GM23338 (cell line): ENCODE data around the gene ATP6V0E2. TPM values are rescaled to one million over a fixed set of nuclear protein-coding genes. Genes with fewer than 3 reads are reported as not detected.

Experiments
- ATAC-seq: fragments of 200-7000 bp; cut with Tn5 transposase; 3 replicates; pipeline ENCODE4 v1.9.1; 2020
- DNase-seq: peaks from one replicate; pipeline ENCODE4 v3.0.0-alpha.2; 2015; ENCODE audit warnings: low spot score
- H2AFZ ChIP-seq: fragments of 200-600 bp; sonication (generic); 2 replicates; pipeline ENCODE4 v1.8.0; 2016; ENCODE audit warnings: antibody characterized with exemption, mild to moderate bottlenecking, moderate library complexity
- H3F3A ChIP-seq: fragments of 200-600 bp; sonication (generic); replicated peaks from 2 replicates; pipeline ENCODE4 v1.8.0; 2017; ENCODE audit warnings: antibody characterized with exemption, mixed run types, low read depth
- H3K27ac ChIP-seq: fragments of 200-600 bp; sonication (generic); 2 replicates; pipeline ENCODE4 v1.6.1; 2016; ENCODE audit warnings: low read depth
- H3K27me3 ChIP-seq: fragments of 200-600 bp; sonication (generic); 2 replicates; pipeline ENCODE4 v1.8.0; 2016; ENCODE audit warnings: mild to moderate bottlenecking, mixed run types, moderate library complexity; ENCODE audit not compliant: insufficient read depth
- H3K36me3 ChIP-seq: fragments of 200-600 bp; sonication (generic); 2 replicates; pipeline ENCODE4 v1.8.0; 2016; ENCODE audit warnings: mild to moderate bottlenecking; ENCODE audit not compliant: insufficient read depth
- H3K4me1 ChIP-seq: fragments of 200-600 bp; sonication (generic); 2 replicates; pipeline ENCODE4 v1.8.0; 2016; ENCODE audit warnings: mild to moderate bottlenecking, moderate library complexity; ENCODE audit not compliant: insufficient read depth
- H3K4me2 ChIP-seq: fragments of 200-600 bp; sonication (generic); 2 replicates; pipeline ENCODE4 v1.7.1; 2017; ENCODE audit warnings: mixed run types
- H3K4me3 ChIP-seq: fragments of 200-600 bp; sonication (generic); 2 replicates; pipeline ENCODE4 v1.6.1; 2016; ENCODE audit warnings: mixed run types
- H3K79me2 ChIP-seq: fragments of 200-600 bp; sonication (generic); replicated peaks from 2 replicates; pipeline ENCODE4 v1.8.0; 2017; ENCODE audit warnings: mild to moderate bottlenecking; ENCODE audit not compliant: insufficient read depth
- H3K9me2 ChIP-seq: fragments of 200-600 bp; sonication (generic); 2 replicates; pipeline ENCODE4 v1.8.0; 2017; ENCODE audit not compliant: insufficient read depth
- H4K20me1 ChIP-seq: fragments of 200-600 bp; sonication (generic); replicated peaks from 2 replicates; pipeline ENCODE4 v1.8.0; 2017; ENCODE audit warnings: mild to moderate bottlenecking; ENCODE audit not compliant: insufficient read depth
- H3K27ac Mint-ChIP-seq: 2 replicates; pipeline ENCODE4 v1.8.0; 2020; ENCODE audit warnings: inconsistent platforms, mild to moderate bottlenecking, moderate library complexity, mixed read lengths
- H3K27me3 Mint-ChIP-seq: 3 replicates; pipeline ENCODE4 v1.8.0; 2022; ENCODE audit warnings: low read depth, mild to moderate bottlenecking, moderate library complexity, mixed read lengths, inconsistent platforms; ENCODE audit not compliant: insufficient read depth, poor library complexity
- H3K36me3 Mint-ChIP-seq: 3 replicates; pipeline ENCODE4 v1.8.0; 2021; ENCODE audit warnings: low read depth, mild to moderate bottlenecking, inconsistent platforms, moderate library complexity, mixed read lengths
- H3K4me1 Mint-ChIP-seq: 3 replicates; pipeline ENCODE4 v1.8.0; 2020; ENCODE audit warnings: mild to moderate bottlenecking, inconsistent platforms, mixed read lengths
- H3K4me3 Mint-ChIP-seq: 3 replicates; pipeline ENCODE4 v1.8.0; 2021; ENCODE audit warnings: moderate library complexity, mild to moderate bottlenecking, inconsistent platforms, mixed read lengths
- H3K9me3 Mint-ChIP-seq: 3 replicates; pipeline ENCODE4 v1.8.0; 2020; ENCODE audit warnings: moderate library complexity, mild to moderate bottlenecking, inconsistent platforms, mixed read lengths
- CREB1 ChIP-seq: fragments of 250-450 bp; sonication (Bioruptor Pico); IDR thresholded peaks from 2 replicates; pipeline ENCODE4 v1.5.0; 2020; ENCODE audit warnings: low read depth, mild to moderate bottlenecking, moderate library complexity
- EZH2 ChIP-seq: fragments of 200-600 bp; sonication (generic); IDR thresholded peaks from one replicate; pipeline ENCODE4 v1.8.0; 2017; ENCODE audit warnings: antibody characterized with exemption, mild to moderate bottlenecking, low read depth; ENCODE audit not compliant: unreplicated experiment
- EZH2phosphoT487 ChIP-seq: fragments of 200-600 bp; sonication (generic); IDR thresholded peaks from one replicate; pipeline ENCODE4 v1.8.1; 2018; ENCODE audit warnings: antibody characterized with exemption; ENCODE audit not compliant: unreplicated experiment
- JUNB ChIP-seq: IDR thresholded peaks from one replicate; pipeline ENCODE4 v1.6.1; 2016; ENCODE audit warnings: antibody characterized with exemption; ENCODE audit not compliant: unreplicated experiment
- NANOG ChIP-seq: IDR thresholded peaks from 2 replicates; pipeline ENCODE4 v1.6.1; 2016; ENCODE audit warnings: antibody characterized with exemption, borderline replicate concordance
- STAT1 ChIP-seq: IDR thresholded peaks from one replicate; pipeline ENCODE4 v1.6.1; 2016; ENCODE audit warnings: antibody characterized with exemption; ENCODE audit not compliant: unreplicated experiment
- ZNF114 ChIP-seq: fragments of 250-450 bp; sonication (Bioruptor Pico); IDR thresholded peaks from 2 replicates; pipeline ENCODE4 v1.5.0; 2020; ENCODE audit warnings: mild to moderate bottlenecking, moderate library complexity
- ZNF331 ChIP-seq: fragments of 250-450 bp; sonication (Bioruptor Pico); IDR thresholded peaks from 2 replicates; pipeline ENCODE4 v1.5.0; 2020; ENCODE audit warnings: low read depth, mild to moderate bottlenecking, moderate library complexity
- ZNF462 ChIP-seq: fragments of 250-450 bp; sonication (Bioruptor Pico); IDR thresholded peaks from 2 replicates; pipeline ENCODE4 v1.5.0; 2020; ENCODE audit warnings: mild to moderate bottlenecking, moderate library complexity
- polyA plus RNA-seq: library from polyadenylated mRNA; unstranded; fragments of >200 nt; fragmentation: Nextera tagmentation; extraction: Ambion mirVana; gene quantifications from 2 replicates; pipeline ENCODE4 v1.2.1, GENCODE V29; 2016
- total RNA-seq: library from RNA; depleted of rRNA; stranded (reverse); fragments of >200 nt; shearing (Covaris generic); gene quantifications from 2 replicates; pipeline ENCODE4 v1.2.3, GENCODE V29; 2014
- TF ChIP-seq, protein P1 (sequence below): IDR thresholded peaks from one replicate; pipeline ENCODE4 v1.6.1; 2018; ENCODE audit warnings: antibody characterized with exemption; ENCODE audit not compliant: unreplicated experiment
- TF ChIP-seq, protein P2 (sequence below): IDR thresholded peaks from 2 replicates; pipeline ENCODE4 v1.6.1; 2016; ENCODE audit warnings: antibody characterized with exemption
- TF ChIP-seq, protein P3 (sequence below), 2 experiments: fragments of 200-600 bp in 1 of 2; sonication (generic) in 1 of 2; conservative IDR thresholded peaks; 2 replicates each; pipeline versions ENCODE4 v1.5.1 to v1.6.1; 2016 to 2017; ENCODE audit warnings: antibody characterized with exemption in 2 of 2, low read depth in 2 of 2, mild to moderate bottlenecking in 2 of 2, moderate library complexity in 1 of 2

ATP6V0E2 gene
- total and polyA plus RNA-seq, 2 experiments from 2014 or later, result 15.6 to 34.7 TPM

DNA sequence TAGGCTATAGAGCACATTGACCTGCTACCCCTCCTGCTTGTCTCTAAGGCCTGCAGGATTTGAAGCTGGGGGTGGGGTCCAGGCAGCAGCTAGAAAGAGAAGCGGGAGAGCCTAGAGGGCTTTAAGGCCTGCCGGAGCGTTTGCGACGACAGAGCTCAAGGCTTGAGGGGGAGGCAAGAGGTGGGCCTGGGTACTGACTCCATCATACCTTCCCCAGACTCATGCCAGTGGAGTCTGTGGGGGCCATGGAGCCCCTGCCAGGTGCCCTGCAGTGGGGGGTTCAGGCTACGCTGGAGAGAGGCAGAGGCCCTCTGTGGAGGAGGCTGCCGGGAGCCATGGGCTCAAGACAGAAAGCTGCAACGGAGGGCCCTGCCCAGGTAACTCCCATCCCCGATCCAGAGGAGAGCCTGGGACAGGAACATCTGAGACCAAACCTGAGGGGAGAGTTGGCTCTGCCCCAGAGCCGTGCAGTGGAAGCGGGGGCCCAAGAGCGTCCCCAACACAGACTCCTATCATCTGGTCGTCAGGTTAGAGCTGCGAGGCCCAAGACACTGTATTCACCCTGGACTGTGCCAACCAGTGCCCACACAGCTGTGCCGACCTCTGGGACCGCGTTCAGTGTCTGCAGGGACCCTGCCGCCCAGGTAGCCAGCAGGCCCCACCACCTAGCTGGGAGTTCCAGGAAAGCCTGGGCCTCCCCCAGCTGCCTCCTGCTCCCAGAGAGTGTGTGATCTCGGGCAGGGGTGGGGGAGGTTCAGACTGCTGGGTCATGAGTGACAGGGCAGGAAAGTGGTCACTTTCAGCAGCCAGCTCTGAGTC lies 48.8 kb upstream of the ATP6V0E2 start:
- ATAC-seq, result no peak
- no peak overlapping the region for H3K4me2 ChIP-seq
- Mint-ChIP-seq H3K27ac (no peak overlapping the region), H3K9me3 (peaks cover 14% of the 10 kb centered on the region; the same call in 2 of the 3 replicates), H3K4me1 (no peaks in the 10 kb centered on the region), H3K27me3 (peaks cover 8% of the 10 kb centered on the region), H3K36me3 (no peaks in the 10 kb centered on the region), H3K4me3 (no peak overlapping the region)
- no peaks in the 10 kb centered on the region for H3F3A ChIP-seq
- no peak for DNase-seq
- no peaks in the 10 kb centered on the region for H3K4me1 ChIP-seq
- H2AFZ ChIP-seq, result no peak overlapping the region
- no peaks in the 10 kb centered on the region for H3K79me2 ChIP-seq
- H3K9me2 ChIP-seq, result no peaks in the 10 kb centered on the region
- H4K20me1 ChIP-seq, result no peaks in the 10 kb centered on the region
- TF ChIP-seq STAT1, result no peak
- no peak for TF ChIP-seq CREB1
- TF ChIP-seq, protein P1, sequence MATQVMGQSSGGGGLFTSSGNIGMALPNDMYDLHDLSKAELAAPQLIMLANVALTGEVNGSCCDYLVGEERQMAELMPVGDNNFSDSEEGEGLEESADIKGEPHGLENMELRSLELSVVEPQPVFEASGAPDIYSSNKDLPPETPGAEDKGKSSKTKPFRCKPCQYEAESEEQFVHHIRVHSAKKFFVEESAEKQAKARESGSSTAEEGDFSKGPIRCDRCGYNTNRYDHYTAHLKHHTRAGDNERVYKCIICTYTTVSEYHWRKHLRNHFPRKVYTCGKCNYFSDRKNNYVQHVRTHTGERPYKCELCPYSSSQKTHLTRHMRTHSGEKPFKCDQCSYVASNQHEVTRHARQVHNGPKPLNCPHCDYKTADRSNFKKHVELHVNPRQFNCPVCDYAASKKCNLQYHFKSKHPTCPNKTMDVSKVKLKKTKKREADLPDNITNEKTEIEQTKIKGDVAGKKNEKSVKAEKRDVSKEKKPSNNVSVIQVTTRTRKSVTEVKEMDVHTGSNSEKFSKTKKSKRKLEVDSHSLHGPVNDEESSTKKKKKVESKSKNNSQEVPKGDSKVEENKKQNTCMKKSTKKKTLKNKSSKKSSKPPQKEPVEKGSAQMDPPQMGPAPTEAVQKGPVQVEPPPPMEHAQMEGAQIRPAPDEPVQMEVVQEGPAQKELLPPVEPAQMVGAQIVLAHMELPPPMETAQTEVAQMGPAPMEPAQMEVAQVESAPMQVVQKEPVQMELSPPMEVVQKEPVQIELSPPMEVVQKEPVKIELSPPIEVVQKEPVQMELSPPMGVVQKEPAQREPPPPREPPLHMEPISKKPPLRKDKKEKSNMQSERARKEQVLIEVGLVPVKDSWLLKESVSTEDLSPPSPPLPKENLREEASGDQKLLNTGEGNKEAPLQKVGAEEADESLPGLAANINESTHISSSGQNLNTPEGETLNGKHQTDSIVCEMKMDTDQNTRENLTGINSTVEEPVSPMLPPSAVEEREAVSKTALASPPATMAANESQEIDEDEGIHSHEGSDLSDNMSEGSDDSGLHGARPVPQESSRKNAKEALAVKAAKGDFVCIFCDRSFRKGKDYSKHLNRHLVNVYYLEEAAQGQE, result no peak
- no peak for TF ChIP-seq JUNB
- TF ChIP-seq, protein P2, sequence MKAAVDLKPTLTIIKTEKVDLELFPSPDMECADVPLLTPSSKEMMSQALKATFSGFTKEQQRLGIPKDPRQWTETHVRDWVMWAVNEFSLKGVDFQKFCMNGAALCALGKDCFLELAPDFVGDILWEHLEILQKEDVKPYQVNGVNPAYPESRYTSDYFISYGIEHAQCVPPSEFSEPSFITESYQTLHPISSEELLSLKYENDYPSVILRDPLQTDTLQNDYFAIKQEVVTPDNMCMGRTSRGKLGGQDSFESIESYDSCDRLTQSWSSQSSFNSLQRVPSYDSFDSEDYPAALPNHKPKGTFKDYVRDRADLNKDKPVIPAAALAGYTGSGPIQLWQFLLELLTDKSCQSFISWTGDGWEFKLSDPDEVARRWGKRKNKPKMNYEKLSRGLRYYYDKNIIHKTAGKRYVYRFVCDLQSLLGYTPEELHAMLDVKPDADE, result no peak
- TF ChIP-seq EZH2, result no peak
- no peak for TF ChIP-seq ZNF331 (CRISPR knock-in tag)
- no peak for TF ChIP-seq NANOG
- TF ChIP-seq, protein P3, sequence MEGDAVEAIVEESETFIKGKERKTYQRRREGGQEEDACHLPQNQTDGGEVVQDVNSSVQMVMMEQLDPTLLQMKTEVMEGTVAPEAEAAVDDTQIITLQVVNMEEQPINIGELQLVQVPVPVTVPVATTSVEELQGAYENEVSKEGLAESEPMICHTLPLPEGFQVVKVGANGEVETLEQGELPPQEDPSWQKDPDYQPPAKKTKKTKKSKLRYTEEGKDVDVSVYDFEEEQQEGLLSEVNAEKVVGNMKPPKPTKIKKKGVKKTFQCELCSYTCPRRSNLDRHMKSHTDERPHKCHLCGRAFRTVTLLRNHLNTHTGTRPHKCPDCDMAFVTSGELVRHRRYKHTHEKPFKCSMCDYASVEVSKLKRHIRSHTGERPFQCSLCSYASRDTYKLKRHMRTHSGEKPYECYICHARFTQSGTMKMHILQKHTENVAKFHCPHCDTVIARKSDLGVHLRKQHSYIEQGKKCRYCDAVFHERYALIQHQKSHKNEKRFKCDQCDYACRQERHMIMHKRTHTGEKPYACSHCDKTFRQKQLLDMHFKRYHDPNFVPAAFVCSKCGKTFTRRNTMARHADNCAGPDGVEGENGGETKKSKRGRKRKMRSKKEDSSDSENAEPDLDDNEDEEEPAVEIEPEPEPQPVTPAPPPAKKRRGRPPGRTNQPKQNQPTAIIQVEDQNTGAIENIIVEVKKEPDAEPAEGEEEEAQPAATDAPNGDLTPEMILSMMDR (conservative IDR thresholded peaks at IDR 0.05; ENCODE audit: low read depth in 2 of 2), result no peak
- no peak for TF ChIP-seq EZH2phosphoT487
- TF ChIP-seq ZNF114, result no peak
- TF ChIP-seq ZNF462 (CRISPR knock-in tag), result no peak
- H3K4me3 ChIP-seq, result no peak overlapping the region
- H3K27ac ChIP-seq, result no peak overlapping the region
- H3K36me3 ChIP-seq, result no peaks in the 10 kb centered on the region
- no peaks in the 10 kb centered on the region for H3K27me3 ChIP-seq
